ENCODE results near the gene USH1G. TPM values are rescaled to one million over a fixed set of nuclear protein-coding genes. Genes with fewer than 3 reads are reported as not detected.

Gene USH1G
- total RNA-seq, 2 donors from 2014 or later, result not detected

Other genes starting within 250 kb of the USH1G start
- gene CD300LF, start 210.3 kb downstream of the USH1G start, total RNA-seq, result 1 to 10 TPM in 1 of 2 donors, not detected in 1; 2.2 TPM
- 1 to 10 TPM; 1.3 to 3.3 TPM for gene RAB37, start 186.0 kb downstream of the USH1G start, total RNA-seq
- 100 to 1,000 TPM; 159 to 187 TPM for gene NHERF1, start 174.6 kb downstream of the USH1G start, total RNA-seq
- gene NAT9, start 146.9 kb downstream of the USH1G start, total RNA-seq, result 10 to 100 TPM; 42.9 to 60.7 TPM
- gene GRIN2C, start 63.4 kb downstream of the USH1G start, total RNA-seq, result not detected
- 10 to 100 TPM in 1 of 2 donors, 1 to 10 TPM in 1; 9.8 to 16.7 TPM for gene FDXR, start 50.3 kb downstream of the USH1G start, total RNA-seq
- not detected for gene FADS6, start 29.6 kb downstream of the USH1G start, total RNA-seq
- not detected for gene OTOP2, start 1.0 kb upstream of the USH1G start, total RNA-seq
- not detected for gene OTOP3, start 12.6 kb upstream of the USH1G start, total RNA-seq
- under 1 TPM; 0.47 to 0.83 TPM for gene HID1, start 49.5 kb upstream of the USH1G start, total RNA-seq
- under 1 TPM; 0.07 to 0.47 TPM for gene CDR2L, start 64.4 kb upstream of the USH1G start, total RNA-seq
- gene MRPL58, start 89.4 kb upstream of the USH1G start, total RNA-seq, result 10 to 100 TPM; 46.6 to 61.8 TPM
- gene ATP5PD, start 123.7 kb upstream of the USH1G start, total RNA-seq, result 100 to 1,000 TPM; 153 to 187 TPM
- 10 to 100 TPM; 20.0 to 20.1 TPM for gene KCTD2, start 124.0 kb upstream of the USH1G start, total RNA-seq
- gene SLC16A5, start 164.7 kb upstream of the USH1G start, total RNA-seq, result 1 to 10 TPM; 4.6 TPM
- 10 to 100 TPM; 13.3 to 13.7 TPM for gene ARMC7, start 186.7 kb upstream of the USH1G start, total RNA-seq
- 10 to 100 TPM; 76.9 to 87.9 TPM for gene NT5C, start 208.5 kb upstream of the USH1G start, total RNA-seq
- 100 to 1,000 TPM; 219 to 351 TPM for gene JPT1, start 231.3 kb upstream of the USH1G start, total RNA-seq